Right renal pelvis (tissue), 4 donors: Measurements from ENCODE around the gene CDC40. TPM values are rescaled to one million over a fixed set of nuclear protein-coding genes. Genes with fewer than 3 reads are reported as not detected.
A peak's percentile ranks its signal among the peaks of the same experiment; 100 is the strongest.
"Not testable (repeated sequence)": the region's sequence is repeated elsewhere in the genome, so short reads cannot be mapped to it uniquely, and the experiment has no call there.

Source experiments
- DNase-seq, 4 donors: peaks; one replicate each; pipeline ENCODE4 v3.0.0-alpha.2; 2013; ENCODE audit warnings: low read depth in 4 of 4, low spot score in 3 of 4, missing footprints in 1 of 4
- polyA plus RNA-seq, 4 donors: library from polyadenylated mRNA; unstranded; fragments of 120-200 nt; gene quantifications; one replicate each; pipeline ENCODE4 v1.2.1, GENCODE V29; 2013; ENCODE audit not compliant: insufficient read length in 4 of 4

The CDC40 gene
- polyA plus RNA-seq, 4 donors = 28.3 to 37.0 (median 33.0) TPM

DNA sequence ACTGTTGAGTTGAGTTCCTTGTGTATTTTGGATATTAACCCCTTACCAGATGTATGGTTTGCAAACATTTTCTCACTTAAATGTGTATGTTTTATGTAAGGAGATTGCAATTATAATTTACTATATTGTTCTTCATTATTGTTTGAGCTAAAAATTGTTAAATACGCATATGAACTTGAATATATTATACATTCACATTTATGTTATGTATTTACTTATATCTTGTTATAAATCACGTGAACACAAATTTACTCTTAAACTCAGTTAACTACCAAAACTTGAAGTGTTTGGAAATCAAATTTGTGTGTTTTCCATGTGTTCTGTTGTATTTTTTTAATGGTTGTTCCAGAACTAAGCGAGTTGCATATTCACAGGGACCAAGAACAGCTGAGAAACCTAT, 18.3 kb downstream of the CDC40 start:
- DNase-seq = no peak

DNA sequence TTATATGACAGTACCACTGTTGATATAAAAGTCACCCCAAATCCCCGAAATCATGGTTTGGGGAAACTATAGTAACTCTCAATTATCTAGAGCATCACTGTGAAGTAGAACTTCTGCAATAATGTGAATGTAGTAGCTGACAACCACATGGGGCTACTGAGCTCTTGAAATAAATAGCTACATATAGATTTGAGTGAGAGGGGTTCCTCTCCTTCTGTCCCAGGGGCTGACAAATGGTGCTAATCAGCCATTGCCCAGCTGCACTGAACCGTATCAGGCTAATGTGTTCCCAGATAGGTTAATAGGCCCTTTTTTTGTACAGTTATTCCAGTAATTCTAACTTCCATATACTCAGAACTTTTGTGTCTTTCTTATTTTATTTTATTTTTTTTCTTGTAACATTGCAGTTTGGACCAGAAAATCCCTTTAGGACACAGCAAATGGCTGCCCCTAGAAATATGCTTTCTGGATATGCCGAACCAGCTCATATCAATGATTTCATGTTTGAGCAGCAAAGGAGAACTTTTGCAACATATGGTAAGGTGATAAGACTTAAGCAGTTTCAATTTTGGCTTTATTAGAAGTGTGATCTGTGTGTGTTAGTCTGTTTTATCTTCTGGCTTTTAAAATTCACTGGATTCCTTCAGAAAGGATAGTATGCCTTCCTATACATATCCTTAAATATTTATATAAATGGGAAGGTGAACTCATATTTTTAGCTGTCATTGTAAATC, 21.1 kb downstream of the CDC40 start:
- DNase-seq = no peak

DNA sequence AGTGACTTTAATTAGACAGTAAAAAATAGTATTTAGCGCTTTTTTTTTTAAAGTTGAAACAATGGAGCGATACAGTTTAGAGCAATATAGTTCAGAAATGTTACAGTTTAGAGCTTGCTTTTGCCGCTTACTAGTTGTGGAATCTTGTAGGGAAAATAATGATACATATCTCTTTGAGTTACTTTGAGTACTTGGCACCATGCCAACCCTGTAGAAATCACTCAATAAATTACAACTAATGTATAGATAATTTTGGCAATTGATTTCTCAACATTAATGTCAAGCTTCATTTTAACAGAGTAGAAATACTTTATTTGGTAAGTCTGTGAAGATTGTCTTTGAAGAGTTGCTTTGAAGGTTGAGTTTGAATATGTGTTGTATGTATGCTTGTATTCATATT, 27.4 kb downstream of the CDC40 start:
- no peak for DNase-seq

DNA sequence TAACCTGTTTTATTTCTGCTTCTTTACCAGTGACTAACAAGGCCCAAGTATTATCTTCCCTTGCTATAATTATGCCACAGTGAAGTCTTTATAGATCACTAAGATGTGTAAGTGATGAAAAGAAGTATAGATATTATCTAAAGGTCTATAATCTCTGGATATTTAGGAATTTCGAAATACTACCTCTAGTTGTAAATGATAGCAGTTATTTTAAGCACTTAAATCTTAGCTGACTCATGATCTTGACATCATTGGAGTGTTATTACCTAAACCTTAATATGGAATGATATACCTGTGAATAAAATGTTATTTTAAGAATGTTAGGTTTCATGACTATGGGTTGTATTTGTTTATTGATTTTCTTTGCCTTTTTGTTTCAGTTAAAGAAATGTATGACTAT, 31.5 kb downstream of the CDC40 start:
- no peak for DNase-seq

DNA sequence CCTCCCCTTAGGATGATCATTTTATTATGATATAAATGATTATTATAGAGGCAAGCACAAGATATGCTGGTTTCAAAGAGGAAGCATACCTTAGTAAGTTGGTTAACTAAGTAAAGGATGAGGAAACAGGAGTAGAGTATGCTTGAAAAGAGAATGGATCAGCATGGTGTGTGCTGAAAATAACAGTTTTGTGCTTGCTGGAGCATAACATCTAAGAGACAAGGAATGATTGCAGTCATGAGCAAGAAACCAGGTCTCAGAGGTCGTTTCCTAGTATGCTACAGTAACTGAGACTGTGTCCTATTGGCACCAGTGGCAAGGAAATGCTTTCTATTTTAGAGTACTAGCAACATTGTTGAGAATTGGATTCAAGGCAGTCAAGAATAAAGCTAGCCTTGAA, 34.1 kb downstream of the CDC40 start:
- no peak for DNase-seq

DNA sequence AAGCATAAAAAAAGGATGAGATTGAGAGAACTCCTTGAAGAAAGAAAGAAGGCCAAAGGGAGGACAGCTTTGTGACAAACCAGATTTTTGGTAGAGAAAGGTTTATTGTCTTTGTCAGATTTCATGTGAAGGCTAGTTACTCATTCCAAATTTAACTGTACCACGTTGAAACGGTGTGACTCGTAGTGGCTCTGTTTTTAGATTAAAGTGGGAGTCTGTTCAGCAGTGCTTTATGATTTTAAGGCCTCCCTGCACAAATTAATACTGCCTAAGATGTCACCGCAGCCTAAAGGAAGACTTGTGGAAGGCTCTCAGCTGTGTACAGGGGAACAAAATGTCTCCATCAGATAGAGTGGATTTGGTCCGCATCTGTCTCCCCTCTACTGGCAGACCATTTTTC, 35.9 kb downstream of the CDC40 start:
- no peak for DNase-seq

DNA sequence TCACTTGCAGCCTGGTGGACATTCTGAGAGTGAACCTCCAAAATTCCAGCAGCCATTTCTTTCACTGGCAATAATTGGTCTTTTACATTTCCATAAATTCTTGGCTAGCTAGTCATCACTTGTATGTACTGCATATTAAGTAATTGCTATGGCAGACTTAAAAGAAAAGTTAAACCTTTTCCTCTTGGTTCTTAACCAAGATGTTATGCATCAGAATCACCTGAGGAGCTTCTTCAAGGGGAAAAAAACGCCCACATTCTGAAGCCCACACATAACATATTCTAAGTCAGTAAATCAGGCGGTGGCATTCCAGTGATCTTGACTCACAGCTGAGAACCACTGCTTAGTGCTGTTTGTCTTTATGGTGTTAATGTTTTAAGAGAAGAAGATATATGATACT, 37.0 kb downstream of the CDC40 start:
- DNase-seq = no peak

DNA sequence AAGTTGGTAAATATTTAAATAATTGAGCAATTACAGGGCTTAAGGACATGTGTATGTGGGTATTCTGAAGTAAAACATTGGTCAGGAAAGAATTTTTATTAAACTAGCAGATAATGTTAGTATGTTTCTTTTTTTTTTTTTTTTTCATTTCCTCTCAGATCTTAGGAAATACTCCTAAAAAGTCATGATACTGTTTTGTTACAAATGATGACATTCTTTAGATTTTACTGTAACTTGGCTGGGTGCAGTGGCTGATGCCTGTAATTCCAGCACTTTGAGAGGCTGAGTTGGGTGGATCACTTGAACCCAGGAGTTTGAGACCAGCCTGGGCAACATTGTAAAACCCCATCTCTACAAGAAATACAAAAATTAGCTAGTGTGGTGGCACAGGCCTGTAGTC, 41.5 kb downstream of the CDC40 start:
- DNase-seq = no peak

DNA sequence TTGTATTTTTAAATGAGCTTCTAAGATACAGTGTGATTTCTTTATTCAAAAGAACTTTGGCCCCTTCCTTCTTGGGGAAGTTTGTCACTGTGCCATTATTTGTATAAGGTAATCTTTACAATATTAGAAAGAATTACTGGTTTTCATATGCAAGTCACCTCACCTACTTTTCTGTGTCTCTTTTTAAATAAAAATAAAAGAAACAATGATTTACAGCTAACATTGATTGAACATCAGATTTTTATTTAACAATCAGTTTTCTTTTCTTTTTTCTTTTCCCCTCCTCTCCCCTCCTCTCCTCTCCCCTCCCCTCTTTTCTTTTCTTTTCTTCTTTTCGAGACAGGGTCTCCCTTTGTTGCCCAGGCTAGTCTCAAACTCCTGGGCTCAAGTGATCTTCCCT, 46.0 kb downstream of the CDC40 start:
- DNase-seq = no peak

DNA sequence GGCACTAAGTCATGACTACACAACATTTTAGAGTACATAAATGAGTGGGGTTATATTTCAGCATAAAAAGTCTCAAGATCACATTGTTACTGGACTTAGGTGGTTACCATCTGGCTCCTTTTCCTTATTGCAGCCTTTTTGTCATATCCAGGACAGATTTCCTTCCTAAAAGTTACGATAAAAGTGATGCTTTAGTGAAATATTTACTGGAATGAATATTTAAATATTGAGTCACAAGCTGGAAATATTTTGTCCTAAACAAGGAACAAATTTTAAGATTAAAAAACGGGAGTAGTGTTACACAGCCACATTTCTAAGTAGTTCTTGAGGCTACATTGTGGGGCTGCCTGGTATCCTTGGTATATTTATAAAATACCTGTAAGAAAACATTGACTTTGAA, 52.2 kb downstream of the CDC40 start:
- DNase-seq = no peak

DNA sequence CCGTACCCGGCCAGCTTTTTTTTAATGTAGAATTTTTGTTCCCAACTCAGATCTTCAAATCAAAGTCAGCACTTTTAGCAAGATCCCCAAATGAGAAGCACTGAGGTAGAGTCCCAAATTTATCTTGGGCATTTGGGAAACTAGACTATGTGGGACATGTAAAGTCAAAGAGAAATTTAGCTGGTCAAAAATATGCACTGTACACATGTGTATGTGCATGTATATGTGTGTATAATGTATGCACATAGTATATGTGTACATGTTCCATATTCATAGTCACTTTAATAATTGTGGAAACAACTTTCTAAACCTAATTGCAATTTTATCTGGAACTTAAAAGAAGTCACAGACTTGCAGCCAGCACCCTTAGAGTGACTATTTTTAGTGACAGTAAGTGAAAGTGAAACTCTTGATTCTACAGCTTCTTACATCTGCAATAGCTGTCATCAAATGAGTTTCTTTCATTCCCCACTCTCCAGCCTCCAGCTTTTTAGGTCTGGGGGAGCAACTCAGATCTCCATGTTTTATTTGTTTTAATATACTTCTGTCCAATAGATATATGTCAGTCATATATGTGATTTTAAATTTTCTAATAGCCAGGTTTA, 53.6 kb downstream of the CDC40 start:
- DNase-seq = no peak

DNA sequence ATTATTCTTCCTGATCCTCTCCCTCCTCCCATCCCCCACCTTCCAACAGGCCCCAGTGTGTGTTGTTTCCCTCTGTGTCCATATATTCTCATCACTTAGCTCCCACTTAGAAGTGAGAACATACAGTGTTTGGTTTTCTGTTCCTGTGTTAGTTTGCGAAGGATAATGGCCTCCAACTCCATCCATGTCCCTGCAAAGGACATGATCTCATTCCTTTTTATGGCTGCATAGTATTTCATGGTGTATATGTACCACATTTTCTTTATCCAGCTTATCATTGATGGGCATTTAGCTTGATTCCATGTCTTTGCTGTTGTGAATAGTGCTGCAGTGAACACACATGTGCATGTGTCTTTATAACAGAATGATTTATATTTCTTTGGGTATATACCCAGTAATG, 55.8 kb downstream of the CDC40 start:
- not testable (repeated sequence) for DNase-seq

DNA sequence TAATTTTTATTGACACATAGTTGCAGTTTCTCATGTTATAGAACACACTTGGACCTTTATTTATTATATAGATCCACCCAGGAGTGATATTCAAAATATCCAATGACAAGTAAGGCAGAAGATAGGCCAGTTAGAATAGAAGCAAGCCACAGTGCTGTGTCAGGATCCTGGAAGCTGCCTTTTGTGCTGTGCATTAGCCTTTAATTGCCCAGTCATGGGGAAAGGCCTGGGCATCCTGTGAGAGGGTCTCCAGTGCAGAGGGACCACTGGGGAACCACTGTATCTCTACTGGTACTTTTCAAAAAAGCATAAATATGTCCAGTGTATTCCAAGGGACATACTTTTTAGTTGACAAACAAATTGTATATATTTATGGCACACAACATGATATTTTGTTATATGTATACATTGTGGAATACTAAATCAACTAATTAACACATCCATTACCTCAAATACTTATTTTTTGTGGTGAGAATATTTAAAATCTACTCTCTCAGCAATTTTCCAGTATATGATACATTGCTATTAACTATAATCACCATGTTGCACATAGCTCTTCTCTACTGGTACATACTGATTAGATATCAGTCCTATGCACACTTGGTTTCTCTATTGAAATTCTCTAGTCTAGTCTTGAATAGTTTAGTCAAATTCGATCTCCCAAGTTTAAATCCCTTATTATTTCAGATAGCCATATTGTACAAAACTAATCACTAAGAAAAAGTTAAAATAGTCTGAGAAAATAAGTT, 59.5 kb downstream of the CDC40 start:
- DNase-seq = no peak

DNA sequence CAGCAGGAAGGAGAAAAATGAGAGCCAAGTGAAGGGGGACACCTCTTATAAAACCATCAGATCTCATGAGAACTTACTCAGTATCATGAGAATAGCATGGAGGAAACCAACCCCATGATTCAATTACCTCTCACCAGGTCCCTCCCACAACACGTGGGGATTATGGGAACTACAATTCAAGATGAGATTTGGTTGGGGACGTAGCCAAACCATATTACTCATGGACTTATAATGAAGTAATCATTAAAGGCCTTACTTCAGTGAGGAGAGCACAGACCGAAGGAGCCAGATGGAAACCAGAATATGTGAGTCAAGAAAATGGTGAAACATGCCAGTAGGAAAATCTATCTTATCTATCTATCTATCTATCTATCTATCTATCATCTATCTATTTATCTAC, 64.4 kb downstream of the CDC40 start:
- not testable (repeated sequence) for DNase-seq

DNA sequence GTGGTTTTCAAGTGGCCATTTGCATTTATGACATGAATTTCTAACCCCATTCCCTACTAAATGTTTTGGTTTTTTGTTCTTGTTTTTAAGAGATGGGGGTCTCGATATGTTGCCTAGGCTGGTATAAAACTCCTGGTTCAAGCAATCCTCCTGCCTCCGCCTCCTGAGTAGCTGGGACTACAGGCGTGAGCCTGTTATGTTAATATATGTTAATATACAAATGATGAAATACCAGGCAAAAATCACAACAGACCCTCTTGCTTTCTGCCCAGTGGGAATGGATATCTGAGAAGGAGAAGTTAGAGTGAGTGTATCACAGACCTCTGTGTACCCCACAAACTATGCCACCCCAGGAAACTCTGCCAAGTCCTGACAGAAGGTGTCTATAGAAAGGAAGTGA, 66.2 kb downstream of the CDC40 start:
- no peak for DNase-seq

DNA sequence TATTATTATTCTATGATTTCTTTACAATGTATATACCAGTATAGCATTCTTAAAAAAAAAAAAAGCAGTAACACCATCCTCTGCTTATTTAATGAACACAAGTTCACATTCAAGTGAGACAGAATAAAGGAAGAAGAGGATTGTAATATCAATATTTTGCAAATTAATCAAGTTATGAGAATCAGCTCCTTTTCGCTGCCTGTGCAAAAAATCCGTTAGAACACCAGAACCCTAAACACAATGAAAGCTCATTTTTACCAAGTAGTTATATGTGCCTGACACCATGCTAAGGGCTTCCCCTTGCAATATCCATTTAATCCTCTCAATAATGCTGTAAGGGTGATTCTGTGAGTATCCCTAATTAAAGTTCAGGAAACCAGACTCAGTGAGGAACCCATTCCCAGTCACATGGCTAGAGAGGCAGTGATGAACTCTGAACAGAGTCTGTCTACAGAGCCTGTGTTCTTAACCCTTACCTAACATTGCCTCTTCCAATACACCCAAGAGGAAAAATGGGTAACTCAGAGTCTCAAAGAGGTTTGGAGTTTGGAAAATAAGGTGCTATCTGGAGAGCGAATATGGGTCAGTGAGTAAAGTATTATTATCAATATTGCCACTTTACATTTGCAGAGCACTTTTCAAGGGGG, 66.8 kb downstream of the CDC40 start:
- DNase-seq = no peak

DNA sequence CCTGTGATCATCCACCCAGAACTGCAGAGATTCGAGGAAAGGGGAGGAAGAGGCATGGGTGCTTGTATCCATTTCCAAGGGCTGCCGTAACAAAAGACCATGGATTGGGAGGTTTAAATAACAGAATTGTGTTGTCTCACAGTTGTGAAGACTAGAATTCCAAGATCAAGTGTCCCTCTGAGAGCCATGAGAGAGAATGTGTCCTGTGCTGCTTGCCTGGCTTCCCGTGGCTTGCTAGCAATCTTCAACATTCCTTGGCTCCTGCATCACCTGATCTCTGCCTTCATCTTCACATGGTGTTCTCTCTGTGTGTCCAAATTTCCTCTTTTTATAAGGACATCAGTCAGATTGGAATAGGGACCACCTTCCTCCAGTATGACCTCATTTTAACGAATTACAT, 69.8 kb downstream of the CDC40 start:
- no peak for DNase-seq

DNA sequence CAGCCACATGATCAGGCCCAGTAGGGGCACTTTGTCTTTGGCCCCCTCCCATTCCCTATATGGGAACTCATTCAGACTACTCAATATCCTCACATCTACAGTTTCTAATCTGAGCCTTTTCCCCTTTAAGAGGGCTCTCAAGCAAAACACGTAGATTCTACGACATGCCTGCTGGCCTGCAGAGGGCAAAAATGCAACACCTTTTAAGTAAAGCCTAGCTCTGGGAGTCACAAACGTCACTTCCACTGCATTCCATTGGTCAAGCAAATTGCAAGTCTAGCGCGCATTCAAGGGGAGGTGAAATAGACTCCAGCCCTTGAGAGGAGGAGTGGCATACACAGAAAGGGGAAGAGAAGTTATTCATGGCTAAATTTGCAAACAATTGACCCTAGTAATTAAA, 70.6 kb downstream of the CDC40 start:
- DNase-seq = no peak

DNA sequence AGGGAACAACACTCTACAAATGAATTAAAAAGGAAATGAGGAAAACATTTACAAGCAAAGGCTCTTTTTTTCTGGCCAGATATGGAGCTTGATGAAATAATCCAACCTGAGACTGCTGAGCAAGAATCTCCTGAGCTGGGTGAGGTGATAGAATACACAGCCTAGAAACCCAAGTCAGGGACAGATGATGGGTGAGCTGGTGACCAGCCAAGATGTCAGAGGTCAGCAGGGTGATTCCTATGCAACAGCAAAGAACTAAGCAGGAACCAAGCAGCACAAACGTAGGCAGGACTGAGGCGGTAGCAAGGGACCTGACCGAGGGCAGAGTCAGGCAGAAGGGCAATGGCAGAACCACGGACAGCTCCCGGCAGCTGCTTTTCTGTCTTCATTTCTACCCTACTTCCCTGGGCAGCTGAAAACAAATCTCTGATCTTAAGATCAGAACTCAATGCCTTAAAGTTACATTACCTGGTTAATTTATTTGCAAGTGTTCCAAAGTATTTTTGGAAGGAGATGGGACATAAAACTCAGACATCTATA, 75.1 kb downstream of the CDC40 start:
- peak in 3 of 4 donors; percentile 15 to 22 (median 16) for DNase-seq

DNA sequence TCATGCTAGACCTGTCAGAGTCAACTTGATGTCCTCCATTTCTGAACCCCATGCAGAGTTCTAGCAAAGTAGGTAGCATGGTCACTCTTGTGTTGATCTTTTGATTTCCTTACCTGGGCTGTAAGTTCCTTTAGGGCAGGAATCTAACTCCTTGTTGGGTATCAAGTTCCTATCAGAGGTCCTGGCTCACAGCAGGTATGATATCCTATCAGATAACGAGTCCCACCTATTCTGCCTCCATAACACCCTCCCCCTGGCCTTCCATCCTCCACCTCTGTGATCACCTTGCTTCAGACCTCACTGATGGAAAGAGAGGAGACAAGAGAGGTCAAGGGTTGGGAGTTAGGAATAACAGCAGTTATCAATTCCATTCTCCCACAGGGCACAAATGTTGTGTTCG, 76.1 kb downstream of the CDC40 start:
- DNase-seq = no peak

DNA sequence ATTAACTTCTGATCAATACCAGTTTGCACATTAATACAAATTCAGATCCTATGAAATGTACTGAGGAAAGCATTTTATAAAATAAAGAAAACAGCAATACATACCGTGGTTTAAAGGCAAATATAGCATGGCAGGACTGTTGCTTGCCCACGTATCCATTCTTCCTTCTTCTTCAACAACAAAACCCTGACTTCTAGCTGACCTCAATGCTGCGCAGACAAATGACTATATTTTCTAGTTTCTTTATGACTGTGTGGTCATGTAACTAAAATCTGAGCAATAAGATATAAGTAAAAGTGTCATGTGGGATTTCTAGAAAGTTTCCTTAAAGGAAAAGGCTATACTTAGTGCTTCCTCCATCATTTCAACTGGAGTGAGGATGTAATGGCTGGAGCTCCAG, 85.0 kb downstream of the CDC40 start:
- DNase-seq = no peak
